DND-41 (cell line): ENCODE measurements around the gene OBSCN.

Experiments
- ATAC-seq: fragments of 200-7000 bp; cut with Tn5 transposase; 3 replicates; pipeline ENCODE4 v1.9.1; 2021; ENCODE audit warnings: low read depth; ENCODE audit not compliant: insufficient read depth
- DNase-seq: peaks from one replicate; pipeline ENCODE4 v3.0.0-alpha.2; 2020
- H2AFZ ChIP-seq: 2 replicates; pipeline ENCODE4 v1.6.0; 2012; ENCODE audit warnings: low read depth, low read length
- H3K27ac ChIP-seq: 2 replicates; pipeline ENCODE4 v1.5.1; 2012; ENCODE audit warnings: low read length, inconsistent platforms
- H3K27me3 ChIP-seq: fragments of 200-600 bp; sonication (generic); 2 replicates; pipeline ENCODE4 v1.6.0; 2012; ENCODE audit warnings: low read length, mild to moderate bottlenecking, inconsistent platforms; ENCODE audit not compliant: insufficient read depth, poor library complexity
- H3K36me3 ChIP-seq: 2 replicates; pipeline ENCODE4 v1.5.1; 2012; ENCODE audit warnings: low read length, inconsistent platforms; ENCODE audit not compliant: insufficient read depth
- H3K4me1 ChIP-seq: 2 replicates; pipeline ENCODE4 v1.5.1; 2012; ENCODE audit warnings: mild to moderate bottlenecking, low read length; ENCODE audit not compliant: insufficient read depth
- H3K4me2 ChIP-seq: 2 replicates; pipeline ENCODE4 v1.6.0; 2012; ENCODE audit warnings: mild to moderate bottlenecking, moderate library complexity, low read length, inconsistent platforms; ENCODE audit not compliant: insufficient read depth
- H3K4me3 ChIP-seq, 2 experiments: fragments of 200-600 bp in 1 of 2; shearing (Covaris generic) in 1 of 2; 2 replicates each; pipeline ENCODE4 v1.5.1; 2012 to 2016; ENCODE audit warnings: inconsistent platforms in 2 of 2, low read length in 2 of 2, mild to moderate bottlenecking in 2 of 2, low read depth in 1 of 2, moderate library complexity in 1 of 2
- H3K79me2 ChIP-seq: 2 replicates; pipeline ENCODE4 v1.6.0; 2012; ENCODE audit warnings: low read length, inconsistent platforms; ENCODE audit not compliant: insufficient read depth
- H3K9ac ChIP-seq: 2 replicates; pipeline ENCODE4 v1.6.0; 2012; ENCODE audit warnings: low read depth, mild to moderate bottlenecking, inconsistent platforms, low read length, moderate library complexity
- H3K9me3 ChIP-seq: 2 replicates; pipeline ENCODE4 v1.5.1; 2012; ENCODE audit warnings: low read length, moderate library complexity, mild to moderate bottlenecking, inconsistent platforms; ENCODE audit not compliant: insufficient read depth, severe bottlenecking
- H4K20me1 ChIP-seq: 2 replicates; pipeline ENCODE4 v1.6.0; 2012; ENCODE audit warnings: low read length; ENCODE audit not compliant: insufficient read depth
- CTCF ChIP-seq: IDR thresholded peaks from 2 replicates; pipeline ENCODE4 v1.5.1; 2012; ENCODE audit warnings: borderline replicate concordance, low read length, moderate library complexity, mild to moderate bottlenecking; ENCODE audit not compliant: poor library complexity, severe bottlenecking; ENCODE audit errors: extremely low read depth
- EZH2 ChIP-seq: IDR thresholded peaks from 3 replicates; pipeline ENCODE4 v1.6.1; 2012; ENCODE audit warnings: borderline replicate concordance, low read depth, mild to moderate bottlenecking, moderate library complexity, low read length, inconsistent platforms; ENCODE audit not compliant: severe bottlenecking

The OBSCN gene

GRCh38 chr1:228415221-228415620 lies 207.4 kb downstream of the OBSCN start:
- Histone ChIP-seq H3K9ac (no peak overlapping the region), H2AFZ (no peak overlapping the region), H3K4me3 (no peak overlapping the region), H3K4me1 (no peaks in the 10 kb centered on the region), H3K27ac (no peak overlapping the region), H3K9me3 (no peaks in the 10 kb centered on the region), H3K27me3 (no peaks in the 10 kb centered on the region), H3K36me3 (no peaks in the 10 kb centered on the region), H4K20me1 (peaks cover 2% of the 10 kb centered on the region), H3K4me2 (no peak overlapping the region), H3K79me2 (no peaks in the 10 kb centered on the region)
- no peak for DNase-seq
- no peak for ATAC-seq
- TF ChIP-seq CTCF = no peak
- no peak for TF ChIP-seq EZH2

- ATAC-seq (no peak), DNase-seq (no peak)
- Histone ChIP-seq H3K4me2 (no peak overlapping the region), H4K20me1 (no peaks in the 10 kb centered on the region; the same call in 1 of the 2 replicates), H3K4me3 (no peak overlapping the region), H3K9me3 (no peaks in the 10 kb centered on the region), H3K27me3 (no peaks in the 10 kb centered on the region), H2AFZ (no peak overlapping the region), H3K9ac (no peak overlapping the region), H3K36me3 (no peaks in the 10 kb centered on the region), H3K27ac (no peak overlapping the region), H3K4me1 (no peaks in the 10 kb centered on the region), H3K79me2 (no peaks in the 10 kb centered on the region)
- TF ChIP-seq EZH2 (no peak), CTCF (no peak)
Observed at GRCh38 chr1:228415853-228416216, 208.0 kb downstream of the OBSCN start.

GRCh38 chr1:228416217-228416933 lies 208.5 kb downstream of the OBSCN start, which contains the start of gene TRIM17:
Gene TRIM17 (minus strand): TSS chr1:228416861. CDS start chr1:228415072, 1,789 bp downstream.
- DNase-seq = no peak
- H4K20me1 ChIP-seq = no peaks in the 10 kb centered on the region; the same call in 1 of the 2 replicates
- no peaks in the 10 kb centered on the region for H3K36me3 ChIP-seq
- H3K4me1 ChIP-seq = no peaks in the 10 kb centered on the region
- H3K4me3 ChIP-seq = no peak within 1 kb of the TSS
- no peak within 1 kb of the TSS for H3K27ac ChIP-seq
- TF ChIP-seq EZH2 (no peak), CTCF (no peak)
- no peaks in the 10 kb centered on the region for H3K79me2 ChIP-seq
- H3K9me3 ChIP-seq = no peaks in the 10 kb centered on the region
- ATAC-seq = no peak
- no peak within 1 kb of the TSS for H2AFZ ChIP-seq
- H3K4me2 ChIP-seq = no peak within 1 kb of the TSS
- no peak within 1 kb of the TSS for H3K9ac ChIP-seq
- no peaks in the 10 kb centered on the region for H3K27me3 ChIP-seq
